GM12872 (cell line): Measurements from ENCODE around the gene TRIM32.
A peak's percentile ranks its signal among the peaks of the same experiment; 100 is the strongest.

Experiments used
- CTCF ChIP-seq: IDR thresholded peaks from 3 replicates; pipeline ENCODE4 v1.5.1; 2011; ENCODE audit warnings: low read depth, mild to moderate bottlenecking, low read length, moderate library complexity; ENCODE audit not compliant: insufficient read depth

Gene TRIM32

DNA sequence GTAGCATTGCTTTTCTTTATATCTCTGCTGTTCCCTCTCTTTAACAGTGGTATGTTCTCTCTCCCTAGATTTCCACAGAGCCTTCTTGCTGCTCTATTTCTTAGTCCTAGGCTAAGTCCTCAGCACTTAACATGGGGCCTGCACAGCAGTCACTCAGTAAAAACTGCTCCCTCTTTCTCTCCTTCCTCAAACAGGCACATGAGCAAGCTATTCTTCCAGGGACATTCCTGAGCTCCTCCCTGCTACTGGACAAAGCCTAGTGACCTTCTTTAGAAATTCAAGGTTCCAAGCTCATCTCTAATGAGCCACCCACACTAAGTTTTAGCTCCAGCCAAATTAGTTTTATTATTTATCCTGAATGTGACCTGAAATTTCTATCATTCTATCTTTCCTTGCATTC, 39.5 kb downstream of the TRIM32 start:
- no peak for TF ChIP-seq CTCF

GRCh38 chr9:116733010-116733641, 46.0 kb downstream of the TRIM32 start:
- no peak for TF ChIP-seq CTCF

GRCh38 chr9:116736399-116737151, 49.5 kb downstream of the TRIM32 start:
- TF ChIP-seq CTCF = no peak

DNA sequence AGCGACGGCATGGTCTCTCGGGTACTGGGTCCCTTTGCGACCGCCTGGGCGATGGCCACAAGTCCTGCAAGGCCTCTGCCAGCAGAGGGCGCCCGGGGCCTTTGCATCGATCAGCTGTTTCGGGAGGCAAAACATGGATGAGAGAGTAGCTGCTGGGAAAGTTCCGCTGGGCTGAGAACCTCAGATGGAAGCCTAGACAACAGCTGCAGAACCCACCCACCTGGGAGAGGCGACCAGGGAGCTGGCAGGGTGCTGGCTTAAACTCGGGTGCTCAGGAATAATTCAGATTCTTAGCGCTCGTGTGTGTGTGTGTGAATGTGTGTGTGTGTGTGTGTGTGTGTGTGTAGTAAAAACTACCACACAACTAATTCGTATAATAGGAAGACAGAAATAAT, 50.0 kb downstream of the TRIM32 start:
- TF ChIP-seq CTCF = peak; percentile 98

GRCh38 chr9:116741086-116741740, 54.1 kb downstream of the TRIM32 start:
- no peak for TF ChIP-seq CTCF

- no peak for TF ChIP-seq CTCF
These were observed 54.6 kb downstream of the TRIM32 start for GRCh38 chr9:116741742-116742141.

DNA sequence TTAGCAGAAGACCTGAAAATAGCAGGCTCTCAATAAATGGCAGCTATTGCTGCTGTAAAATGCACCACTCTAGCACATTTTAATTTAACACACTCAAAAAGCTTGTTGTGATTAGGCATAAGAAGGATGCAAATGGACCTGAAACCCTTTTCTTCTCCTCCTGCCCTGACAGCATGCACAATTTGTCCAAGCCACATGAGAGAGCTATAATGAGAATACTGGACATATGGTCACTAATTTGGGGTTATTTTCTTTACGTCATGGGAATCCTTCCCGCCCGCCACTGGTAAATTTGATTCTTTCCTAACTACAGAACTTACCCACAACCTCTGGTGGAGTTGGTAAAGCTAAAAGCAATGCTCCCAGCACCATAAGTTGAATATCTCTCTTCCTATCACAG, 62.1 kb downstream of the TRIM32 start:
- no peak for TF ChIP-seq CTCF
